Progenitor cell of endocrine pancreas (in vitro differentiated cells): ENCODE measurements around the gene COG7. TPM values are rescaled to one million over a fixed set of nuclear protein-coding genes. Genes with fewer than 3 reads are reported as not detected.

ENCODE experiments used
- DNase-seq: peaks from one replicate; pipeline ENCODE4 v3.0.0; 2021; ENCODE audit warnings: low spot score; ENCODE audit not compliant: unreplicated experiment
- H3K27ac Mint-ChIP-seq: 2 replicates; pipeline ENCODE4 v1.8.0; 2021; ENCODE audit warnings: mild to moderate bottlenecking, moderate library complexity, mixed read lengths
- H3K27me3 Mint-ChIP-seq: 2 replicates; pipeline ENCODE4 v1.8.0; 2021; ENCODE audit warnings: mixed read lengths
- H3K36me3 Mint-ChIP-seq: 2 replicates; pipeline ENCODE4 v1.8.0; 2022; ENCODE audit warnings: mixed read lengths; ENCODE audit not compliant: insufficient read depth
- H3K4me1 Mint-ChIP-seq: 2 replicates; pipeline ENCODE4 v1.8.0; 2021; ENCODE audit warnings: low read depth, mixed read lengths
- H3K4me3 Mint-ChIP-seq: 2 replicates; pipeline ENCODE4 v1.8.0; 2021; ENCODE audit warnings: low read depth, mild to moderate bottlenecking, moderate library complexity, mixed read lengths
- H3K9me3 Mint-ChIP-seq: 2 replicates; pipeline ENCODE4 v1.8.0; 2021; ENCODE audit warnings: low read depth, mixed read lengths
- CTCF ChIP-seq: fragments of 200-600 bp; sonication (generic); IDR thresholded peaks from one replicate; pipeline ENCODE4 v1.5.0; 2021; ENCODE audit warnings: antibody characterized with exemption, mild to moderate bottlenecking; ENCODE audit not compliant: unreplicated experiment
- total RNA-seq: library from RNA; stranded (reverse); gene quantifications from 2 replicates; pipeline ENCODE4 v1.2.1, GENCODE V29; 2021

Gene COG7
- total RNA-seq, 1 donor from 2014 or later = 28.3 TPM

- peaks cover 8% of the 10 kb centered on the region for H3K27me3 Mint-ChIP-seq
- H3K9me3 Mint-ChIP-seq = peaks cover 4% of the 10 kb centered on the region
- no peaks in the 10 kb centered on the region for H3K4me1 Mint-ChIP-seq
- H3K36me3 Mint-ChIP-seq = no peaks in the 10 kb centered on the region
- H3K27ac Mint-ChIP-seq = no peak overlapping the region
- no peak overlapping the region for H3K4me3 Mint-ChIP-seq
- no peak for TF ChIP-seq CTCF
- no peak for DNase-seq
These were observed 97.8 kb downstream of the COG7 start for GRCh38 chr16:23355106-23355670.

GRCh38 chr16:23354246-23354645 is 98.7 kb downstream of the COG7 start:
- no peak for DNase-seq
- peaks cover 4% of the 10 kb centered on the region for H3K9me3 Mint-ChIP-seq
- peaks cover 10% of the 10 kb centered on the region for H3K27me3 Mint-ChIP-seq
- H3K4me1 Mint-ChIP-seq = no peaks in the 10 kb centered on the region
- TF ChIP-seq CTCF = no peak
- H3K36me3 Mint-ChIP-seq = no peaks in the 10 kb centered on the region
- no peak overlapping the region for H3K4me3 Mint-ChIP-seq
- H3K27ac Mint-ChIP-seq = no peak overlapping the region

- H3K27ac Mint-ChIP-seq = no peak overlapping the region
- no peak for DNase-seq
- H3K9me3 Mint-ChIP-seq = peaks cover 4% of the 10 kb centered on the region
- no peaks in the 10 kb centered on the region for H3K36me3 Mint-ChIP-seq
- H3K27me3 Mint-ChIP-seq = peaks cover 15% of the 10 kb centered on the region
- no peak for TF ChIP-seq CTCF
- H3K4me1 Mint-ChIP-seq = no peaks in the 10 kb centered on the region
- H3K4me3 Mint-ChIP-seq = no peak overlapping the region
These were observed 99.5 kb downstream of the COG7 start for GRCh38 chr16:23353440-23353839.

- Mint-ChIP-seq H3K4me1 (no peaks in the 10 kb centered on the region), H3K27me3 (peaks cover 21% of the 10 kb centered on the region), H3K9me3 (peaks cover 4% of the 10 kb centered on the region), H3K27ac (no peak overlapping the region), H3K36me3 (no peaks in the 10 kb centered on the region), H3K4me3 (no peak overlapping the region)
- no peak for TF ChIP-seq CTCF
- DNase-seq = no peak
These were observed 101.6 kb downstream of the COG7 start for GRCh38 chr16:23351360-23351759.

- Mint-ChIP-seq H3K4me3 (no peak overlapping the region), H3K27ac (no peak overlapping the region), H3K9me3 (peaks cover 4% of the 10 kb centered on the region), H3K4me1 (no peaks in the 10 kb centered on the region), H3K36me3 (no peaks in the 10 kb centered on the region), H3K27me3 (peaks cover 26% of the 10 kb centered on the region)
- no peak for DNase-seq
- TF ChIP-seq CTCF = peak; percentile 34
These were observed 104.2 kb downstream of the COG7 start for GRCh38 chr16:23348579-23349469.
